Measurements from ENCODE around the gene FNDC3B.
A peak's percentile ranks its signal among the peaks of the same experiment; 100 is the strongest.

The FNDC3B gene

GRCh38 chr3:172033396-172033795 lies 6.0 kb upstream of the FNDC3B start:
- DNase-seq = peak; percentile 59 to 77

GRCh38 chr3:172034786-172035685 lies 4.3 kb upstream of the FNDC3B start:
- DNase-seq = peak in 1 of 2 donors; percentile 36

GRCh38 chr3:172036541-172037215 lies 2.7 kb upstream of the FNDC3B start:
- no peak for DNase-seq

GRCh38 chr3:172038798-172039435 lies 461 bp upstream of the FNDC3B start:
- DNase-seq = peak in 1 of 2 donors; percentile 21

GRCh38 chr3:172040078-172040980 lies 951 bp downstream of the FNDC3B start:
- DNase-seq = peak; percentile 50 to 72

- peak in 1 of 2 donors; percentile 19 for DNase-seq
Measured at GRCh38 chr3:172040981-172041963, 1.9 kb downstream of the FNDC3B start.

GRCh38 chr3:172042136-172042662 lies 2.8 kb downstream of the FNDC3B start:
- no peak for DNase-seq

- DNase-seq = peak; percentile 60 to 61
Measured at GRCh38 chr3:172042663-172043179, 3.3 kb downstream of the FNDC3B start.

GRCh38 chr3:172043233-172043632 lies 3.9 kb downstream of the FNDC3B start:
- DNase-seq = no peak

- DNase-seq = no peak
Measured at GRCh38 chr3:172043766-172044165, 4.4 kb downstream of the FNDC3B start.

- no peak for DNase-seq
Measured at GRCh38 chr3:172044833-172045585, 5.6 kb downstream of the FNDC3B start.

GRCh38 chr3:172046268-172046915 lies 7.0 kb downstream of the FNDC3B start:
- no peak for DNase-seq

- DNase-seq = no peak
Measured at GRCh38 chr3:172047567-172048115, 8.3 kb downstream of the FNDC3B start.

- no peak for DNase-seq
Measured at GRCh38 chr3:172048599-172048998, 9.2 kb downstream of the FNDC3B start.

GRCh38 chr3:172051310-172051956 lies 12.1 kb downstream of the FNDC3B start:
- DNase-seq = no peak

- no peak for DNase-seq
Measured at GRCh38 chr3:172051957-172052354, 12.6 kb downstream of the FNDC3B start.

GRCh38 chr3:172052405-172052804 lies 13.0 kb downstream of the FNDC3B start:
- DNase-seq = no peak

GRCh38 chr3:172054115-172054764 lies 14.9 kb downstream of the FNDC3B start:
- no peak for DNase-seq

Data from inflammatory macrophage (primary cell).